ENCODE results near the gene REEP1.
"Not testable (repeated sequence)": the region's sequence is repeated elsewhere in the genome, so short reads cannot be mapped to it uniquely, and the experiment has no call there.

REEP1 gene

DNA sequence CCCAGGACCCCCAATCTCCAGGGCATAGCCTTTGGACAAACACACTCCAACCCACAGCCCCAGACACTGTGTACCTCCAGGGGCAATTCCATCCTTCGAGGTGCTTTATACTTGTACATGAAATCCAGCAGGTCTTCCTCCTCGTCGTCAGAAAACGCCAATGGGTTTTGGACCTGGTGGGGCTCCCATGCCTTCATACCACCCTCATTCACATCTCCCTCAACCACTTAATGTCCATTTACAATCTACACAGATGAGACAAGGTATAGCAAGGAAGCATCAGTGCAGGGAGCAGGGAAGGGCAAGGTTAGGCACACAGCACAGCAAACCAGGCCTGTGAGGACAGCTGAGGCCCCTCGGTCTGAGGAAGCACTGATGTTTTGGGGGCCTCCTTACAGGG, 117.5 kb downstream of the REEP1 start:
- DNase-seq, result no peak

DNA sequence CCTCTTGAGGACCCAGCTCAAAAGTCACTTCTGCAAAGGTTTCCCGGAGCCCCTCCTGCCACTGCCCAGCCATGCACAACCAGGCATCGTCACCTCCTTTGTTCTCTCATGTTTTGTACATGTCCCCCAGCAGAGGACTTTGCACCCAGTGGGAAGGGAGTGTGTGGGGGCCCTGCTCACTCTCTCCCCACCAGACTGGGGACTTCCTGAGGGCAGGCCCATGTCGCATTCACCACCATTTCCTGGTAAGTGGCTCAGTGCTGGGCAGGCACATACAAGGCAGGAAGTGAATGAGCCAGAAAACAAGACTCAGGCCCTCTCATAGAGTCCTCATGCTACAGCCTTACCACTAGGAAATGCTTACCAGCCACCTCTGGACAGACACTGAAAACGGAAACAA, 119.3 kb downstream of the REEP1 start:
- DNase-seq, result no peak

DNA sequence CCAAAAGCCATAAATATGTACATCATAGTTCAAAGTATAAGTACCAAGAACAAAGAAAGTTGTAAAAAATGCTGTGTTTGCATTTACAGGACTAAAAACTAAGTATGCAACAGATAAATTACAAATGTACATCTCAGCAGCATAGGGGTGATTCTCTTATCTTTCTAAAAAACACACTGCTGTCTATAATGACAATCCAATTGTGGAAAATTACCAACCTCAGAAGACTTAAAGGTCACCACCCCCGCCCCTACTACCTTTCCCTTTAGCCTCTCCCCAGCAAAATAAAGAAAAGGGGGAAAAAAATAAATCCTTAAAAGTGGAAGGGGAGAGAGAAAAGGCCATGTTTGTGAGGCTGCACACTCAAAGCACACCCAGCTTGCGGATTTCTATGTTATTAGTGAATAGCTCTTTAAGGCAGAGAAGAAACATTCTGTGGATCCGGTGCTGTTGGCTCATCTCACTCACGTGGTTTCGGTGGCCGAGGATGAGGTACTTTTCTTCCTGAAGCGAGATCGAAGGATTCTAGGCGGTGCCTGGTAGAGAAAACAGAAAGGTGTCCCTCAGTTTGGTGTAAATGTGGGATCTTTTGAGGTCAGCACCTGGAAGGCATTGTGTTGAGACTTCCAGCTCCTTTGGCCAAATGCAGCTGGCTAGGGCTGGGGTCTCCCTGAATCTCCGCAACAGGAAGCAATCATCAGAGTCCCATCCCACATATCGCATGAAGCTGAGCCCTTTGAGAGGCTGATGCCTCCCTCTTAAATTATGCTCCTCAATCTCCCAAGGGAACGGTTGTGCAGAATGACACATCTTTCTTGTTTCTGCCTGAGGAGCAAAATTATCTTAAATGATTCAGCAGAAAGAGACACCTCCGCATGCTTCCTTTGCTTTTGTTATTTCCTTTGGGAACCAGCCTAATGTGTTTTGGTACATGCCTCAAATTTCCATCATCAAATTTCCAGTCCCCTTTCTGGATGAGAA, 120.6 kb downstream of the REEP1 start:
- no peak for DNase-seq

DNA sequence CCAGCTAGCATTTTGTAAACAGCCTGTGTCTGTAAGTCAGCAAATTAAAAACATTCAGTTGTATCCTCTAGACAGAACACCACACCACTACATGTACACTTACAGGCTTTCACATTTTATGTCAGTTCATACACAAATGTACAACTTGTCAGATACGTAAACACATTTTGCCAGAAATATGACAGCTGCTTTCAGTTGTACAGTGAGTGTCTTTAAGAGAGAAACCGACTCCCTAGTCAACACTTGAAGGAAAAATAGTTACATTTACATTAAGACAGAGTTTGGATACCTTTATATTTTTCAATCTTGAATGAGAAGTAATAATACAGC, 123.0 kb downstream of the REEP1 start:
- no peak for DNase-seq

DNA sequence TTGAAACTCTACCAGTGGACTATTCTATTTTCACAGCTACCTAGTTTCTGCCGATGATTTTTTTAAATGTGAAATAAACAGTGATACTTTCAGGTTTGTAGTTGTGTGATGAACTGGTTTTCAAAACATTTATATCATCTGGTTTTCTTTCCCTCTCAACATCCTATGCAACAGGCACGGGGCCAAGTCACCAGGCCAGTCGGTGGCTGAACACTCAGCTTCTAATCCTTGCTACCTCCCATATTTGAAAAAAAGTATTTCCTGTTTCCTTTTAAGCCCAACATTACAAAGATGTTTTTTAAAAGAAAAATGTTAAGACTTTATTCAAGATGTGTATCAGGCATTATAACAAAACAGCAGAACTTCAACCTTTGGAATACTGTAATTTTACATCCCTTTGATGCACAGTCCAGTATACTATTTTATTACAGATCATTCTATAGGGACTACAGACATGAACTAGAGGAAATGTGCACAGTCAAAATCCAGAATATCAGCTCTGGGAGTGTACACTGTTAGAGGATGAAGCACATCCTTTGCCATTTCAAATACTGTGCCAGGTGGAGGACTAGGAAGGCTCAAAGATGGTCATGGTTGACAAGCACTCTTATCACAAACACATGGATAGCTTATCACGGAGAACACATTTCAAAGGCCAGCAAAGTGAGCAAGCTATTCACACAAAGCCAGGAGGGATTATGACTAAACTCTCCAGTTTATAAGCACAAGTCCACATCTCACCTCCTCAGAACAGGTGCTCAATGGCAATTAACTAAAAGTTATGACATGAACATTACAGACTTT, 123.5 kb downstream of the REEP1 start:
- no peak for DNase-seq

DNA sequence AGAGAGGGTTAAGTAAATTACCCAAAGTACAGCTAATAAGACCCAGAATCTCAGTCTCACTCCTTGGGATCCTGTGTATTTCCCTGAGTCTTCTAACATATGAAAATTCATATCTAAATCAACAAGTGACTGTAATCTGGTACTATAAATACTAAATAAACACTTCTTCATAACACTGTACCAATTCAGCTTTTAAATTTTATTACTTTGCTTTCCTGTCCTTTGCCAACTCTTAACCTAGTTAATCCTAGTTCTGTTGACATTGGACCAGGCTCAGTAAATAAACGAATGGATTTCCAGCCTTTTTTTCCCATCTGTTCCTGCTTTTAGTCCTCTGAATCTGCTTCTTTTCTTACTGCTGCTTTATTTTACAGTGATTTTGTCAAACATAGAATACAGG, 124.4 kb downstream of the REEP1 start:
- no peak for DNase-seq

DNA sequence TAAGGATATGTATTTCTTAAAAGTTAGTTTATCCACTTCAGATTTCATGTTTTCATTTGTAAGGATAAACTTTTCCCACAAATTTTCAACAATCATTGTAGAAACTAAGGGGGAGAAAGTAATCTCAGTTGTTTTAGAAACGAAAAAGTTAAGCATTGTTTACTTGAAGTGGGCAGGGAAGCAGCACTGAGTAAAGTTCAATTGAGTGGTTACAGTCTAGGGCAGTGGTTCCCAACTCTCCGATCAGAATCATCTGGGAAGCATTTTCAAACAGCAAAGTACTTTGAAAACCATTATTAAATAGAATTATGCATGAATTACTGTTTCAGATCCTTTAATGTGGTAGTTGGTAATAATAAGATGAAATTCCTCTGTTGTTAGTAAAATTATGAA, 125.6 kb downstream of the REEP1 start:
- no peak for DNase-seq

DNA sequence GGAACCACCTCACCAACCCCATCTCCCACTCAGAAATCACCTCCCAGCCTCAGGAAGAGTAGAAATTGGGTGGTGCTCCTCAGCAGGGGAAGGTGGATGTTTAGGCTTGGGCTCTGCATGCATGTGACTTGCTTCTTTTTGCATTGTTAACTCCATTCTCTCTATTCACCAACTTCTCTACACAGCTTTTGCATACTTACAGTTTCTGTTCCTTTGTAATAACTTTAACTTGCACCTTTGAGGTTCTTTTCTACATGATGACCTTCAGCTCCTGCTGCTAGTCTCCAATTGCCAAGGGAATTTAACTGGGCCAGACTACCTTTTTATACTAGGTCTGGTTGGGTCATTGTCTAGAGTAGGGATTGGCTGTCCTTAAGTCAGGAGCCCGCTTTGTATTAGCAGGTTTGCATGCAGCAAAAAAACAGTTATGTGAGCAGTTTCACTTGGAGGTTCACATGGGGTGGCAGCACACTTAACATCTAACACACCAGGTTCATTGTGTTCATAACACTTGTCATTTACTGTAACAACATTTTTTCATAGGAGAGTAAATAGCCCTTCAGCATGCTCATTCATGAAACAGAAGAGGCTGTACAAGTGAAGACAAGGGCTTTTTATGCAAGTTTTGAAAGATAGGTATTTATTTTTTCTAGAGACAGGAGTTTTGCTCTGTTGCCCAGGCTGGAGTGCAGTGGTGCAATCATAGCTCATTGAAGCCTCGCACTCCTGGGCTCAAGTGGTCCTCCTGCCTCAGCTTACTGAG, 126.2 kb downstream of the REEP1 start:
- DNase-seq, result no peak

DNA sequence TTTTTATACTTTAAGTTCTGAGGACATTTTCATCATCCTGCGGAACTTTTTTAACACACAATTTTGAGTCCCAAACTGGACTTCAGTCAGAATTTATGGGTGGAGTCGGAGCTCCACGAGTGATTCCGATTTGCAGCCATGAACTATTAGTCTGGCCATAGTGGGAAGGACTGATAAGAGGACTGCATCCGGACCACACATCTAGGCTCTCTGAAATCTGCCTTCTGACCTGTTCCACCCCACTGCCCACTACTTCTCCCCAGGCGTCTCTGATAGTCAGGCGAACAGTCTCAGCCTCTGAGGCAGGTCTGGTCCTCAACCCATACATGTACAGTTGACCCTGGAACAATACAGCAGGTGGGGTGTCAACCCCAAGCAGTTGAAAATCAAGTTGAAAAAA, 133.0 kb downstream of the REEP1 start:
- DNase-seq, result no peak

DNA sequence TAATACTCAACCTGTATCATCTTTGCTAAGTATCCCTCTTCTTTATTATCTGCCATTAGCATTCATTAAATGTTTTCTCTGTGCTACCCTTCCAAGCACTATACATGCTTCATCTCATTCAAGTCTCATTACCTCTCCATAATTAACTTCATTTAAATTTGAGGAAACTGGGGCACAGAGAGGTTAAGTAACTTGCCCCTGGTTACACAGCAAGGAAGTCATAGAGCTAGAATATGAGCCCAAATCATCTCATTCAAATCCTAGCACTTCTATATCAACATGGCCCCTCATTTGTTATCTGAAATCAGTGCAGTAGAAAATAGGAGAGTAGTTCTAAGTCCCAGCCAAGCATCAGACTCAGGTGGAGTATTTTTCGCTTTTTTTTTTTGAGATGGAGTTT, 133.8 kb downstream of the REEP1 start:
- DNase-seq, result no peak

DNA sequence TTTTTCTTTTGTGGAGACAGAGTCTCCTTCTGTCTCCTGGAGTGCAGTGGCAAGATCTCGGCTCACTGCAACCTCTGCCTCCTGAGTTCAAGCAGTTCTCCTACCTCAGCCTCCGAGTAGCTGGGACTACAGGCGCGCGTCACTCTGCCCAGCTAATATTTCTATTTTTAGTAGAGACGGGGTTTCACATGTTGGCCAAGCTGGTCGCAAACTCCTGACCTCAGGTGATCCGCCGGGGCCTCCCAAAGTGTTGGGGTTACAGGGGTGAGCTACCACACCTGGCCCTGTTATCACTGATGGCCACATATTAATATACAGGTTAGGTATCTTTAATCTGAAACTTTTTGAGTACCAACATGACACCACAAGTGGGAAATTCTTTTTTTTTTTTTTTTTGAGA, 134.7 kb downstream of the REEP1 start:
- no peak for DNase-seq

DNA sequence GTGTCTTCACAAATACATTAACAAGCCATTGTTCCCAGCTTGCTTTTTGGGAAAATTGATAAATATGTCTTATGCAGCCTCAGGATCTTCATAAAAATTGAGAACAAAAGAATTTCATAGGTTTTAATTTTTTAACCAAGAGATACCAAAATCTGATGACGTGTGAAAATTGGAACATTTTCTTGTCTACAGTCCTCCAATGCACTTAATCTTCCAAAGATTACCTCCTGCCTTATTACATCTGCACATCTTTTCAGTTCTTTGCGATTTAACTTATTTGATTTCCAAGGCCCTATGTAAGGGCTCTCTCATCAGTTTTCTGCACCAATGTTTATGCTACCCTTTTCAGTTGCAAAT, 135.1 kb downstream of the REEP1 start:
- no peak for DNase-seq

DNA sequence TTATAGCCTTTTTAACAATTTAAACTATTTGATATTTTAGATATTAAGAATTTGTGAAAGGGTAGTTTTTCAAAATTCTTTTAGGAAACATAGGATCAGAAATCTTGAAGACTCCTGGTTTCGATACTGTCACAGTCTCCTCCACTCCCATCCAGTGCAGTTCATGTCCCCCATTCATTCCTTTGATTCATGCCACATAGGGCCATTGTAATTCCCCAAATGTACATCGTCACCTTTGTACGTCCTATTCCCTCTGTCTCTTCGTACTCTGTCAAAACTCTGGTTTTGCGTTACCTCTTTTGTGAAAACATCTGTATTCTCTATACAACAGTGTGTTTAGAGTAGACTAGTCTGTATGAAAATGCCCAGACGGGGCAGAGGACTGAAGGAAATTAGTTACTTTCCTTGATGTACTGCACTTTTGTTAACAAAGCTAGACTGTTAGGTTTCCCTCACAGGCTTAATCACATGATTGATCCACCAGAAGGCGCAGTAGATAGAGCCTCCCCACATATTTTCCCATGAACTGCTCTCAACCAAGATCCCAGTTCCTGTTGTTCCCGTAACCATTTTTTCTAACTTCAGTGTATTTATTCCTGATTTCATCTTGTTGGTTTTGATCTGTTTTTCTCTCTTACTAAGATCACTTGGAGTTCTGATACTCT, 135.6 kb downstream of the REEP1 start:
- DNase-seq, result no peak

DNA sequence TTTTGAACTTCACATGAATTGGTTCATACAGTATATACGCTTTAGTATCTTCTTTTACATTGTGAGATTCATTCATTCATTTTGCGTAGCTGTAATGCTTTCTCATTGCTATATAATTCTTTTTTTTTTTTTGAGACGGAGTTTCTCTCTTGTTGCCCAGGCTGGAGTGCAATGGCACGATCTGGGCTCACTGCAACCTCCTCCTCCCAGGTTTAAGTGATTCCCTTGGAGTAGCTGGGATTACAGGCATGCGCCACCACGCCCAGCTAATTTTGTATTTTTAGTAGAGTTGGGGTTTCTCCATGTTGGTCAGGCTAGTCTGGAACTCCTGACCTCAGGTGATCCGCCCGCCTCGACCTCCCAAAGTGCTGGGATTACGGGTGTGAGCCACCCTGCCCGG, 136.9 kb downstream of the REEP1 start:
- DNase-seq, result not testable (repeated sequence)

DNA sequence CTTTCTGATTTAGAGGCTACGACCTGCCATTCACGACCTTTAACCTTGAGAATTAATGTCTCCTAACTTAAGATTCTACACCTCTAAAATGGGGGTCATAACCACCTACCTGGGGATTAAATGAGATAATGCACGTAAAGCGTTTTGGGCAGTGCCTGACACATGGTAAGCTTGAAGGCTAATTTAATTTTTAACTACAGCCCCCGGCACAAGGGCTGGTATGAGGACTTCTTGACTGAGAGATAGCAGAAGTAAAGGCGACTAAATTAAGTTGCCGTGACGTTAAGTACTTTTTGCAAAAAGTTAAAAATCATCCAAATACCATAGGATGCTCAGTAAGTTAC, 137.6 kb downstream of the REEP1 start:
- no peak for DNase-seq

DNA sequence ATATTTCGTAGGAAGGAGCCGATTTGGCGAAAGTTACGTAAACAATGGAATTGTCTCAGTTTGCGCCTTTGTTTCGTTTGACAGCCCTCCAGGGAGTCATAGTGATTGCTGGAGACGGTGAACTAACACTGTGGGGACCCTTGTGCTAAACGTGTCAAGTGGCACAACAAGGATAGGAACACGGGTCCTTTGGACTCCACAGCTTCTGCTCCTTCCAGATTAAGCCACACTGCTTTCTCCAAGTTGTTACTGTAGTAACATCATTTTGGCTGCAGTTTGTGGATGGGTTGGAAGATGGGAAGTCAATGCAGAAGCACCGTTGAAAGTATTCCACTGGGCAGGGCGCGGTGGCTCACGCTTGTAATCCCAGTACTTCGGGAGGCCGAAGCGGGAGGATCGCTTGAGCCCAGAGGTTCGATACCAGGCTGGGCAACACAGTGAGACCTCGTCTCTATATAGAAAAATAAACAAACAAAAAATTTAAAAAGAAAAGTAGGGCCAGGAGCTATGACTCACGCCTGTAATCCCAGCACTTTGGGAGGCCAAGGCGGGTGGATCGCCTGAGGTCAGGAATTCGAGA, 141.5 kb downstream of the REEP1 start:
- no peak for DNase-seq

DNA sequence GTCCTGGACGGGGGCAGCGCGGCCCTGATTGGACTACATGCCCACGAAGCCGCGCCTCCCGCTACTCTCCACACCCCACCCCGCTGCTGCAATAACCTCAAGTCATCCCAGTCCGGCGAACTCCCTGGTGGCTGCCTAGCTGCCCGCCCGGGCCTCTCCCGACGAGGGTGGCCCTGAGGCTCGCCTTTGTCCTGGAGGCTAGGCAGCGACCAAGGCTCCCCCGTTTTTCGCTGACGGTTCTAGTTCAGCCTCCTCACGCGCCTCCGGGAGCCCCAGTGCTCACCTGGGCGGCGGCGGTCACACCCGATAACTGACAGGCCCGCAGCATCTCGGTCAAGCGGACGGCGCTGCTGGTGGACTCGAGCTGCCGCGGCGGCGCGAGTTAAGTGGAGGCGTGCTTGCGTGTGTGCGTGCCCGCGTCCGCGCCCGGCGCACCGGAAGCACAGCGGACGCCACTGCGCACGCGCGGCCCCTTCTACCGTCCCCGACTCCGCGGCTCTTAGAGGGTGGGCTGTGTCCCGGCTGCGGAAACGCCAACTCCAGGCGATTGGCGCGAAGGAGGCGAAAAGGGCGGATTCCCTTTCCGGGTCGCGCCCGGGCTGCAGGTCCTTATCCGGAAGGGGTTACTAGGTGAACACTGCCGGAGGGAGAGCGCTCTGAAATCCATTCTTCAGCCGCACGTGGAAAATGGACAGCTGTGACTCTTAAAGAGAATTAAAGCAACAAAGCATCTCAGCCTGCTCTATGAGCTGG, 142.2 kb downstream of the REEP1 start, which contains the start of gene IMMT:
TSS of gene IMMT (minus strand) at position 408 of the 753 bp plus-strand sequence. CDS start at position 328, 80 bp downstream.
- DNase-seq, result peak; percentile 92

DNA sequence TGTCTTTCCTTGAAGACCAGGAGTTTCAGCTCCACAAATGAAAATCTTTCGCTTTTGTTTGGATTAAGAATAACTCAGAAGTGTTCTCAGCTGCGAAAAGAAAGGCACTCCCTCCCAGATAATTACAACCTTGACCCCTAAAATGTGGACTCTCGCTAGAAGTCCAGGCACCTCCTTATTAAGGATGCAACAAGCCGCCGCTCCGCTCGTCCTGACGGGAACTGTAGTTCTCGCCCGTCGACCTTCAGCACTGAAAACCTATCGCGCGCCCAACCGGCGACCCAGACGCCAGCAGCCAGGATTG, 142.7 kb downstream of the REEP1 start:
- no peak for DNase-seq

DNA sequence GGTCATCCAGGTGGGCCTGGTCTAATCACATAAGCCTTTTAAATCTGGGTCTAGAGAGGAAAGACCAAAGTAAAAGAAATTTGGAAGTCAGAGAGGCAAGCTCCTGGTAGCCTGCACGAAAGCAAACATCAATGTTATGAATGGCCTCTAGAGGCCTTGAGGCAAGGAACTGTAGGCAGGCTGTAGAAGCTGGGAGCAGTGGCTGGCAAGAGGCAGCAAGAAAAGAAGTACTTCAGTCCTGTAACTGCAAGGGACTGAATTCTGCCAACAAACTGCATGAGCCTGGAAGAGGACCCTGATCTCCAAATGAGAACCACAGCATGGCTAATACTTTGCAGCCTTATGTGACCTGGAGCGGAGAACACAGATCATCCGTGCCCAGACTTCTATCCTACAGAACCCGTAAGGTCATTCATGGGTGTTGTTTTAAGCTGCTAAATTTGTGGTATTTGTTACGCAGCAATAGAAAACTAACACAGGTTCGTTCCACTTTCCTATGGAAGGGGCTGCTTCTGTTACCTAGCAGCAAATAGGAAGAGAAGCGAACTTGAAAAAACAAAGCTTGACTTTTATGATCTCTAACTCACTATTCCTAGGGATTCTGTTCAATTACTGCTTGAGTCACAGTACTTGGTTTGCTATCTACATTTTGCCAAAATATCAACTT, 143.4 kb downstream of the REEP1 start:
- no peak for DNase-seq

DNA sequence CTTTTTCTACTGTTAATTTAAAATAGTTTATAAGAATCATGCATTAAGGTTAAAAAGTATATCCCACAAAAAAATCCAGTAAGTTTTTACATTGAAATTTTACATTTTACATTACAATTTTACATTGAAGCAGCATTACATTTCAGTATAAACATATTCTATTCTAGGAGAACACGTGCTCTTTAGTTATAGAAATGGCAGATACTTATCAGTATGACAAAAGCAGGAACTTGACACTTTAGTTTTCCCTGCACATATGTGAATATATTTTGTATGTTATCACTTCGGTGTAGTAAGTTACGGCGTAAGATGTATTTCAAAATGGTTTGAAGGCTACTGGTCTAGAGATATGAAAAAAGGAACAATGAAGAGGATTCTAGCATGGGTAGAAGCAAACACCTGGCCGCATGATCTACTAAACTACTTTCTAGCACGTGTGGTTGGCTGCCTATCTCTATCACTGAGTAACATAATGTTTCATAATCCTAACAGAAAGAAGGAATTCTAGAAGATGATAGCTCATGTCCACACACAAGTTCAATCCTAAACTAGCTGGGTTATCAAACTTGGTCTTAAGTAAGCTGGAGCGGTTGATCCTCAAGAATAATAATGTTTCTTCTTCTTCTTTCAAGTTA, 147.5 kb downstream of the REEP1 start:
- DNase-seq, result no peak

DNA sequence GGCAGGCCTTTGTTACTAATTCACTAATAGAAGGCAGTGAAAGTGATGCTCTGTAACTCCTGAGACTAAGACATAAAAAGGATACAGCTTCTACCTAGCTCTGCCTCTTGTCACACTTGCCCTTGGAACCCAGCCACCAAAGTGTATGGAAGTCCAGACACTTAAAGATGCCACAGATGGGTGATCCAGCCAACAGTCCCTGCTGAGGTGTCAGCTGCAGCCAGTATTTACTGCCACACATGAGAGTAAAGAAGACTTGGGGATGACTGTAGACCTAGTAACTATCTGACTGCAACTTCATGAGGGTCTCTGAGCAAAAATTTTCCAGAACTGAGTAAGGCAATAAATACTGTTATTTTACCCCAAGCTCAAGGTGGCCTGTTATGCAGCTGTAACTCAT, 151.0 kb downstream of the REEP1 start:
- no peak for DNase-seq
